Measurements from ENCODE around the gene PDE4B.

Gene PDE4B

GRCh38 chr1:66197120-66197519 is 404.4 kb downstream of the PDE4B start:
- Histone ChIP-seq H2AFZ (ENCODE audit: low read length) (no peak overlapping the region), H3K79me2 (ENCODE audit: insufficient read depth, low read length) (no peaks in the 10 kb centered on the region), H3K9me3 (ENCODE audit: insufficient read depth, low read depth, low read length) (no peaks in the 10 kb centered on the region), H3K9me2 (replicated peaks; ENCODE audit: low read depth, low read length) (no peaks in the 10 kb centered on the region), H3K4me1 (ENCODE audit: insufficient read depth, low read length, poor library complexity, severe bottlenecking) (no peaks in the 10 kb centered on the region), H3K36me3 (ENCODE audit: insufficient read depth, low read length) (no peaks in the 10 kb centered on the region), H3K9ac (ENCODE audit: low read depth, low read length, poor library complexity, severe bottlenecking) (no peak overlapping the region), H3F3A (ENCODE audit: low read depth) (no peaks in the 10 kb centered on the region), H3K27me3 (ENCODE audit: insufficient read depth, low read length, poor library complexity, severe bottlenecking) (no peaks in the 10 kb centered on the region), H4K20me1 (ENCODE audit: insufficient read depth, low read length, poor library complexity, severe bottlenecking) (no peaks in the 10 kb centered on the region), H3K4me2 (ENCODE audit: low read depth, low read length, poor library complexity, severe bottlenecking) (no peak overlapping the region), H3K4me3 (ENCODE audit: low read length, poor library complexity, severe bottlenecking) (no peak overlapping the region)
- TF ChIP-seq CTCF (conservative IDR thresholded peaks at IDR 0.05; ENCODE audit: low read length) (no peak), EZH2phosphoT487 (IDR thresholded peaks at IDR 0.05; ENCODE audit: borderline replicate concordance) (no peak)

GRCh38 chr1:66197785-66198184 is 405.1 kb downstream of the PDE4B start:
- Histone ChIP-seq H3F3A (ENCODE audit: low read depth) (no peaks in the 10 kb centered on the region), H3K4me1 (ENCODE audit: insufficient read depth, low read length, poor library complexity, severe bottlenecking) (no peaks in the 10 kb centered on the region), H3K27me3 (ENCODE audit: insufficient read depth, low read length, poor library complexity, severe bottlenecking) (no peaks in the 10 kb centered on the region), H3K79me2 (ENCODE audit: insufficient read depth, low read length) (no peaks in the 10 kb centered on the region), H2AFZ (ENCODE audit: low read length) (no peak overlapping the region), H4K20me1 (ENCODE audit: insufficient read depth, low read length, poor library complexity, severe bottlenecking) (no peaks in the 10 kb centered on the region), H3K9me3 (ENCODE audit: insufficient read depth, low read depth, low read length) (no peaks in the 10 kb centered on the region), H3K9ac (ENCODE audit: low read depth, low read length, poor library complexity, severe bottlenecking) (no peak overlapping the region), H3K4me2 (ENCODE audit: low read depth, low read length, poor library complexity, severe bottlenecking) (no peak overlapping the region), H3K9me2 (replicated peaks; ENCODE audit: low read depth, low read length) (no peaks in the 10 kb centered on the region), H3K4me3 (ENCODE audit: low read length, poor library complexity, severe bottlenecking) (no peak overlapping the region), H3K36me3 (ENCODE audit: insufficient read depth, low read length) (no peaks in the 10 kb centered on the region)
- TF ChIP-seq EZH2phosphoT487 (IDR thresholded peaks at IDR 0.05; ENCODE audit: borderline replicate concordance) (no peak), CTCF (conservative IDR thresholded peaks at IDR 0.05; ENCODE audit: low read length) (no peak)

GRCh38 chr1:66206563-66207144 is 414.0 kb downstream of the PDE4B start:
- H3K4me3 ChIP-seq (ENCODE audit: low read length, poor library complexity, severe bottlenecking) = no peak overlapping the region
- no peak overlapping the region for H2AFZ ChIP-seq (ENCODE audit: low read length)
- H3K36me3 ChIP-seq (ENCODE audit: insufficient read depth, low read length) = no peaks in the 10 kb centered on the region
- no peak overlapping the region for H3K9ac ChIP-seq (ENCODE audit: low read depth, low read length, poor library complexity, severe bottlenecking)
- H3K4me2 ChIP-seq (ENCODE audit: low read depth, low read length, poor library complexity, severe bottlenecking) = no peak overlapping the region
- no peaks in the 10 kb centered on the region; the same call in 1 of the 2 replicates for H3K9me3 ChIP-seq (ENCODE audit: insufficient read depth, low read depth, low read length)
- no peaks in the 10 kb centered on the region for H3K4me1 ChIP-seq (ENCODE audit: insufficient read depth, low read length, poor library complexity, severe bottlenecking)
- H3K27me3 ChIP-seq (ENCODE audit: insufficient read depth, low read length, poor library complexity, severe bottlenecking) = no peaks in the 10 kb centered on the region
- TF ChIP-seq EZH2phosphoT487 (IDR thresholded peaks at IDR 0.05; ENCODE audit: borderline replicate concordance) (no peak), CTCF (conservative IDR thresholded peaks at IDR 0.05; ENCODE audit: low read length) (no peak)
- no peaks in the 10 kb centered on the region for H3F3A ChIP-seq (ENCODE audit: low read depth)
- no peaks in the 10 kb centered on the region for H3K79me2 ChIP-seq (ENCODE audit: insufficient read depth, low read length)
- H3K9me2 ChIP-seq (replicated peaks; ENCODE audit: low read depth, low read length) = no peaks in the 10 kb centered on the region
- no peaks in the 10 kb centered on the region for H4K20me1 ChIP-seq (ENCODE audit: insufficient read depth, low read length, poor library complexity, severe bottlenecking)

Measured in Loucy (cell line).